G401 (cell line): ENCODE measurements around the gene OSCP1. TPM values are rescaled to one million over a fixed set of nuclear protein-coding genes. Genes with fewer than 3 reads are reported as not detected.

Source experiments
- DNase-seq: peaks from one replicate; pipeline ENCODE4 v3.0.0-alpha.2; 2015; ENCODE audit warnings: low spot score
- in situ Hi-C: cut with HindIII; loops from 2 replicates; pipeline ENCODE4 v1.10.0; 2016; ENCODE audit warnings: low sequenced_read_pairs, mixed read lengths
- total RNA-seq: library from RNA; depleted of rRNA; stranded (reverse); fragments of >200 nt; shearing (Covaris generic); gene quantifications from 2 replicates; pipeline ENCODE4 v1.2.3, GENCODE V29; 2014

The OSCP1 gene
- total RNA-seq, 1 experiment from 2014 or later, result 16.2 TPM

GRCh38 chr1:36453051-36453450 is 2.8 kb upstream of the OSCP1 start:
- in situ Hi-C loops, result no loop called here
- no peak for DNase-seq

GRCh38 chr1:36450919-36451305 is 661 bp upstream of the OSCP1 start:
- no peak for DNase-seq
- in situ Hi-C loops, result no loop called here

DNA sequence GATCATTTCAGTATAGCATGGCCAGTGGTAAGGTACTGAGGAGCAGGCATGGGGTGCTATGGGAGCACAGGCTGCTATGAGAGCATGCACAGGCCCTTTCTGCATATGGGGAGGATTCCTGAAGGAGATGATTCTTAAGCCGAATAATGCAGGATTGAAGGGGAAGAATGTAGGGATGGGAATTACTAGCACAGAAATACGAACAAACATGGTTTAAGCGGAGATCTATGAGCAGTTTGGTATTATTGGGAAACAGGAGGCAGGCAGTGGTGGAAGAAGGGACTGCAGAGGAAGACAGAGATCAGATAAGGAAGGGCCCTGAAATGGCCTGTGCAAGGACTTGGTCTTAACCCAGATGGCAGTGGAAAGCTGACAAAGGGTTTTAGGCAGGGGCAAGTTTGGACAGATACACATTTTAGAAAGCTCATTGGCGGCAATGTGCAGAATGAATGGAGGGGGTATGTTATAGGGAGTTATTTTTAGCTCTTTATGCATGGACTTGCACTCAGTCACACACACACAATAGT is 1.7 kb downstream of the OSCP1 start:
- DNase-seq, result no peak
- in situ Hi-C loops, result no loop called here

- in situ Hi-C loops, result no loop called here
These were observed 2.8 kb downstream of the OSCP1 start for GRCh38 chr1:36447450-36447849.

GRCh38 chr1:36446746-36447145 is 3.5 kb downstream of the OSCP1 start:
- no peak for DNase-seq
- in situ Hi-C loops, result no loop called here

More at GRCh38 chr1:36447450-36447849, 2.8 kb downstream of the OSCP1 start:
- no peak for DNase-seq

- no peak for DNase-seq
- in situ Hi-C loops, result no loop called here
These were observed 4.0 kb downstream of the OSCP1 start for GRCh38 chr1:36446271-36446670.

- DNase-seq, result no peak
- in situ Hi-C loops, result no loop called here
These were observed 7.0 kb downstream of the OSCP1 start for GRCh38 chr1:36443297-36443696.

DNA sequence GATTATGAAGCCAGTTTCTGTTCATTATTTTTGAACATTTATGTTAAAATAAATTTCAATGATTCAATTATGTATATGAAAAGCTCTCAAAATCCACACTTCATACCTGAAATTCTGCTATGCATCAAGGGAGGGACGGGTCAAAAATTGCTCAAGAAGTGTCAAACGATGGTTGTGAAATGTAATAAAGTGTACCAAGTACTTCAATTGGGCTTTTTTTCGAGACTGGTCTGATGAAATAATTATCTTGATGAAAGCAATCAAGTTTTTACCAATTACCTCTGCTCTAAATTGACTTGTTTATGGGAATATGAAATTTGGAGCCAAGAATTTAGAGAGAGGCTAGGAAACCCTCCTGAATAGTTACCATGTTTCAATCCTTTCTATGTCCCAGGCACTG is 7.9 kb downstream of the OSCP1 start:
- no peak for DNase-seq
- in situ Hi-C loops, result no loop called here

- in situ Hi-C loops, result no loop called here
- DNase-seq, result no peak
These were observed 9.6 kb downstream of the OSCP1 start for GRCh38 chr1:36440646-36441045.

- in situ Hi-C loops, result no loop called here
- DNase-seq, result no peak
These were observed 10.2 kb downstream of the OSCP1 start for GRCh38 chr1:36440044-36440443.

DNA sequence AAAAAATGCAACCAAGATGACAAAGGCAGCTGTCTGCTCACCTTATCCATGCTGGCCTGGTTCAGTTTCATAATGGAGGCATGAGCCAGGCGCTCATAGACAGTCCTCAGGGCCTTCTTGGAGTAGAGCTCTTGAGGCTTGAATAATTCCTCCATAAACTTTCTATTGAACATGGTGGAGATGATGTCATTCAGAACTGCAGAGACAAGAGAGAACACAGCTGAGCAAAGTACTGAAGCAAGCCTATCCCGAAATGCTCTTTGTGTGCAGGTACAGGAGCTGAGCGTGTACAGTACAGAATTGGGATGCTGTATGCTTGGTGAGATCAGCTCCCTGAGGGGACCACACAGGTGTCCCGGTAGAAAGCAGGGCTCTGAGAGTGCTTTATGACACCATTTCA is 11.5 kb downstream of the OSCP1 start:
- in situ Hi-C loops, result no loop called here
- DNase-seq, result no peak

DNA sequence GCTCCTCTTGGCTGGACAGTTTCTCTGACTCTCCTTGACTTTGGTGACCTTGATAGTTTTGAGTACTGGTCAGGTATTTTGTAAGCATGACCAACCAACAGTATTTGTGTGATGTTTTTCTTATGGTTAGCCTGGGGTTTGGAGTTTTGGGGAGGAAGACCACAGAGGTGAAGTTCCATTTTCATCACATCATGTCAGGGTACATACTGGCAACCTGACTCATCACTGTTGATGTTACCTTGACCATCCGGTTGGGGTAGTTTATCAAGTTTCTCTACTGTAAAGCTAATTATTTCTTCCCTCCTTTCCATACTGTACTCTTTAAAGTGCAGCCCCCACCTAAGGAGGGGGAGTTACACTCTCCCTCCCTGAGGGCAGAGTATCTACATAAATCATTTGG is 13.4 kb downstream of the OSCP1 start:
- DNase-seq, result no peak
- in situ Hi-C loops, result no loop called here

DNA sequence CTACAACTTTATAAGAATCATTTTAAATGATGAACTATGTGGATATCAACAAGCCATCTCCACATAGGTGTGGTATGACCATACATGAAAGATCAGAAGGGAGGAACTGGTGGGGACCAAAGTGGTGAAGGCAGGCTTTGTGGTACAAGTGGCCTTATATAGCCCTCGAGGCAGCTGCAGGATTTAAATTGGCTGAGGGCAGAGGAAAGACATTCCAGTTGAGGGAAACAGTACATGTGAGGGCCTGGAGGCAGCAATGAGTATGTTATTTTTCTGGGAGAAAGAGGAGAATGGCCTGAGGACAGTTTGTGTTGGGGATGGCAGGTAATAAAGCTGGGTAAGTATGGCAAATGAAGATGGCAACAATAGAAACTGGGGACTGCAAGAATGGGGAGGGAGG is 17.1 kb downstream of the OSCP1 start:
- in situ Hi-C loops, result no loop called here
- DNase-seq, result no peak

DNA sequence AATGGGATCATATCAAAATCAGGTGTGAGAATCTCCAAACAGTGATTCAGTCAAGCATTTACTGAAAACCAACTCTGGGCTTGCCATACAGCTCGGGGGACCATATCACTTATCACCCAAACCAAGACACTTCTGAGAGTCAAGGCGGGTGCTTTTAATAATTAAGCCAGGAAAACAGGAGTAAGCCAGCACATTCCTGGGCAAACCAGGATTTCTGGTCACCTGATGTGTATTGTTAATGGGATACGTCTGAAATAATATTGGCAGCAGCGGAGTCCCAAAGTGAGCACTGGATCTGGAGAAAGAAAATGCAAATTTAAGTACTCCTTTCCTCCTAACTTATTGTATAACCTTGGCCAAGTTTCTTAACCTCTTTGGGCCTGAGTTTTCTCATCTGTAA is 17.6 kb downstream of the OSCP1 start:
- DNase-seq, result no peak

DNA sequence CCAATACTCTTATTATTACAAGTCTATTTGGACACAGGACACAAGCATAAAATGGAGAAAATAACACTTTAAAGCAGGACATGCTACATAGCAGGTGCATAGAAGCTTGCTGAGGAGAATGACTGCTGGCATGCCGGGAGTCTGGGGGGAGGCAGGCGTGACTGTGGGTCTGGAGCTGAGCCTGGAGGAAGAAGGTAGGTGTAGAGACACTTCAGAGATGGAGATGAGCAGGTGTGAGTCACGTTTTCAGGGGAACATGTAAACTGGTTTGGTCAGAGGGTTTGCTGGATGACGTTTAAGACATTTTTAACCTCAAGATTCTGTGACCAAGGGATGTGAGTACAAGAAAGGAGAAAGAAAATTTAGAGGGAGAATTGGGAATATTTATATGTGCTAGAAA is 24.5 kb downstream of the OSCP1 start:
- in situ Hi-C loops, result no loop called here

More for the DNA sequence above, 17.6 kb downstream of the OSCP1 start:
- in situ Hi-C loops, result no loop called here

DNA sequence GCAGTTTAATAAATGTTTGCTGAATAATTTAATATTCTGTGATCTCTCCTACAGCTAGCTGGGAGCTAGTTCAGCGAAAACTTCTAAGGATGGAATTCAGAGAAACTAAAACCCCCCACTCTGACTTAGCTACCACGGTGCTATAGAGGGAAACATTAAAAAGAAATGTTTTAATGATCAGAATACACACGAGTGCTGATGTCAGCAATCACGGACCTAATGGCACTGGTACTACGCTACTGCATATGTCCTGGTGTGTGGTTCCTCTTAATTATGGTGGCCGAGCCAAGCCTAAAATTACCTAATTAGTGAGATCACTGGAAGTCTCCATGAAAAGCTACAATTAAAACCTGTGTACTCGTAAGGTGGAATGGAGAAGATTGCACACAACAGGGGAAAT is 28.6 kb downstream of the OSCP1 start:
- in situ Hi-C loops, result no loop called here
- DNase-seq, result no peak

More for the DNA sequence above, 24.5 kb downstream of the OSCP1 start:
- no peak for DNase-seq

GRCh38 chr1:36420836-36421317 is 29.4 kb downstream of the OSCP1 start:
- in situ Hi-C loops, result no loop called here
- peak; percentile 87 for DNase-seq

DNA sequence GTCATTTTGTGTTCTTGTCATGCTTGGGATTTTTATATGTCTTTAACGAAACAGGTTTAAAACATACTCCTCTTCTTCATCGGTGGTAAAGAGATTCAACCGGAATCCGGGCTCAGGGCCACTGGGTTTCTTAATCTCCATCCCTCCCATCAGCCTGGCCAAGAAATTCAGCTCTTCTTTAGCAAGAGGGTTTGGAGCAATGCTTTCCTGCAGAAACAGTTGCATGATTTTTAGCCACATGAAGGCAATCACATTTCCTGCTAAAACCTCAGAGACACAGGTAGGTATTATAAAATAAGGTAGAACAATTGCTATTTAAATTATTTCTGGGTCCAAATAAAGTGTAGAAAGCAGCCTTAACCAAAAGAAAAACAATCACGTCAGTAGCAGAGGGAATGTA is 29.8 kb downstream of the OSCP1 start:
- no peak for DNase-seq
- in situ Hi-C loops, result no loop called here

DNA sequence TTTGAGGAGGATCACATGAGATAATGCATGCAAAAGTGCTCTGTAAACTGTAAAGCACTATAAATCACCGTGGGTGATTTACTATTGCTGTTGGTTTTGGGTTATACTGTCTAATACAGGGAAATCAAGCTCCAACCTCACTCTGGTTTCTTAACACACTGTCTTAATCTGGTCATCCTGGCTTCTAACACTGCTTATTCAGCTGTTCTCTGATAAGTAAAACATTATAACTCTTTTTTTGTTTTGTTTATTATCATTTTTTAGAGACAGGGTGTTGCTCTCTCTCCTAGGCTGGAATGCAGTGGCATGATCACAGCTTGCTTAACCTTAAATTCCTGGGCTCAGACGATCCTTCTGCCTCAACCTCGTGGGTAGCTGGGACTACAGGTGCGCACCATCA is 30.7 kb downstream of the OSCP1 start:
- no peak for DNase-seq
- in situ Hi-C loops, result no loop called here

GRCh38 chr1:36419140-36419539 is 31.1 kb downstream of the OSCP1 start:
- peak; percentile 8 for DNase-seq
- in situ Hi-C loops, result no loop called here

DNA sequence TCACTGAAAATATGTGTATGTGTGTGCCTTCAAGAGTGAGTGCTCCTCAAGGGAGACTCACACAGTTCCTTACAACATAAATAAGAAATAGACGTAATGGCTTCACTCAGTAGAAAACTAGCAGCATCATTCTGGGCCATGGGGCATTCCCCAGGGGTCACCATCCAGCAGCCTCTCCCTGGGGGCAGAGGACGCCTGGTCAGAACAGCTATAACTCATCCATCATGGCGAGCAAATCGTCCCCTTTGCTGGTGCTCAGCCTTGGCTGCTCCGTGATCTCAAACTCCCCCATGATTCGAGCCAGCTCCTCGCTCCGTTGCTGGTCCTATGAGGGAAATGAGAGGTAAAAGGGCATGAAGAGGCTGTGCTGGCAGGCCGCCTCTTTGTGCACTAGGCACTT is 32.3 kb downstream of the OSCP1 start:
- in situ Hi-C loops, result no loop called here
- no peak for DNase-seq
